GM13976 (cell line): ENCODE data around the gene GRIA4.
"Not testable (repeated sequence)": the region's sequence is repeated elsewhere in the genome, so short reads cannot be mapped to it uniquely, and the experiment has no call there.

Experiments used
- DNase-seq: peaks from one replicate; pipeline ENCODE4 v3.0.0; 2012; ENCODE audit warnings: low spot score
- in situ Hi-C: fragments of 300-500 bp; cut with MboI; formaldehyde crosslinking; loops from one replicate; pipeline ENCODE4 v1.12.0; 2022; ENCODE audit warnings: low sequenced_read_pairs, mixed read lengths, inconsistent platforms; ENCODE audit not compliant: unreplicated experiment
- TF ChIP-seq, protein P1 (sequence below): IDR thresholded peaks from 2 replicates; pipeline ENCODE4 v1.5.1; 2012; ENCODE audit warnings: borderline replicate concordance, mild to moderate bottlenecking; ENCODE audit not compliant: insufficient read depth; ENCODE audit errors: extremely low read depth, missing control alignments, control extremely low read depth

Gene GRIA4

DNA sequence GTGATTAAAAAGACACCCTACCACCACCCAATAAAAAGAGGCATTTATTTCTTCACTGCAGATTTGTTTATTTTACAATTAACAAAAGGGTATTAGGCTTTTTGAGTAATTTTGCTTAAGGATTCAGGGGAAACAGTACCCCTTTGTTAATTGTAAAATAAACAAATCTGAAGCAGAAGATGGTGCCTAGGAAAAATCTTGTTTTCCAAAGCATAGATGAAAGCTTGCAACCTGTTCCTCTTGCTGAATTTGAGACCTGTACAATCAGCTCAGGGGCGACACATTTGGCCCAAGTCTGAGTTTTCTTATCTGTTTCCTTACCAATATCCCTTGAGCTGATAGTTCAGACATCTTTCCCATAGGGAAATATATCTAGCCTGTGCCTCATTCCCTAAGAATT lies 171.9 kb downstream of the GRIA4 start:
- DNase-seq: no peak
- in situ Hi-C loops: no loop called here
- TF ChIP-seq, protein P1, sequence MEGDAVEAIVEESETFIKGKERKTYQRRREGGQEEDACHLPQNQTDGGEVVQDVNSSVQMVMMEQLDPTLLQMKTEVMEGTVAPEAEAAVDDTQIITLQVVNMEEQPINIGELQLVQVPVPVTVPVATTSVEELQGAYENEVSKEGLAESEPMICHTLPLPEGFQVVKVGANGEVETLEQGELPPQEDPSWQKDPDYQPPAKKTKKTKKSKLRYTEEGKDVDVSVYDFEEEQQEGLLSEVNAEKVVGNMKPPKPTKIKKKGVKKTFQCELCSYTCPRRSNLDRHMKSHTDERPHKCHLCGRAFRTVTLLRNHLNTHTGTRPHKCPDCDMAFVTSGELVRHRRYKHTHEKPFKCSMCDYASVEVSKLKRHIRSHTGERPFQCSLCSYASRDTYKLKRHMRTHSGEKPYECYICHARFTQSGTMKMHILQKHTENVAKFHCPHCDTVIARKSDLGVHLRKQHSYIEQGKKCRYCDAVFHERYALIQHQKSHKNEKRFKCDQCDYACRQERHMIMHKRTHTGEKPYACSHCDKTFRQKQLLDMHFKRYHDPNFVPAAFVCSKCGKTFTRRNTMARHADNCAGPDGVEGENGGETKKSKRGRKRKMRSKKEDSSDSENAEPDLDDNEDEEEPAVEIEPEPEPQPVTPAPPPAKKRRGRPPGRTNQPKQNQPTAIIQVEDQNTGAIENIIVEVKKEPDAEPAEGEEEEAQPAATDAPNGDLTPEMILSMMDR: no peak

DNA sequence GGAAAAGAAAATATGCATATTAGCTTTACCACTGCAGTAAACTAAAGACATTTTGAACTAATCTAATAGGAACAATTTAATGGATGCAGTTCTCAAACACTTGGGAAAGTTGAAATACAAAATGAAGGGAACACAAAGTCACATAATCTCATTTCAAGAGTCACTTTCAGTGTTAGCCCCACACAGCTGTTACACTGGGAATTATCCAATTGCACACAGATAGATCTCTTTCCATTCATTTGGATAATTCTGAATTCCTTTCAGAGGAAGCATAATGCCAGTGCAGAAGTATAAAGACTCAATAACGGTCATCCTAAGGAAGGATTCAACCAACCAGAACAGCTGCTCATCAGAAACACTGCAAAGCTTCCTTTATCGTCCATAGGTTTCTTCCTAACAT lies 173.3 kb downstream of the GRIA4 start:
- in situ Hi-C loops: no loop called here
- TF ChIP-seq, protein P1: no peak
- no peak for DNase-seq

DNA sequence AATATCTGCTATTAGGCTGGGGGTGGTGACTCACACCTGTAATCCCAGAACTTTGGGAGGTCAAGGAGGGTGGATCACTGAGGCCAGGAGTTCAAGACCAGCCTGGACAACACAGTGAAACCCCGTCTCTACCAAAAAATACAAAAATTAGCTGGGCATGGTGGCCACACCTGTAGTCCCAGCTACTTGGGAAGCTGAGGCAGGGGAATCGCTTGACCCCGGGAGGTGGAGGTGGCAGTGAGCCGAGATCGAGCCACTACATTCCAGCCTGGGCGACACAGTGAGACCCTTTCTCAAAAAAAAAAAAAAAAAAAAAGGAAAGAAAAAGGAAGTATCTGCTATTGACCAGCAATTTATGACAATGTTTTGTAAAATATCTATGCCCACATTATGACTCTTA lies 176.0 kb downstream of the GRIA4 start:
- in situ Hi-C loops, DNase-seq: not testable (repeated sequence)

DNA sequence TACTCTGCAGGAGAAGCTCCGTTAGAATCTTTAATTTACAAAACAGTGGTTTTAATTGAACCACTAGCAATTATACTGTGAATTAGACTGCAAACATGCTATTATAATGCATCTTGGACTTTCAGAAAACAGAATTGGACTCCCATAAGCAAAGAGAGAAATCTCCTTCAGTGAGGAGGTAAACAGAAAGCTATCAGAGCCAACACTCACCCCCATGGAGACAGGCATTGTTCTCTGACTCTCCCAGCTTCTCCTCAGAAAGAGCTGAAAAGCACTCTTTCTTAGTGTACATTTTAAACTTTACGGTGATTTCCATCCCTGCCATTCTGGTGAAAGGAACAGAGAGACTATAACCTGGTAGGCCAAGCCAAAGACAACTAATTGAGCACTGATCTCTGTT lies 176.9 kb downstream of the GRIA4 start:
- TF ChIP-seq, protein P1: no peak
- in situ Hi-C loops: no loop called here
- no peak for DNase-seq

DNA sequence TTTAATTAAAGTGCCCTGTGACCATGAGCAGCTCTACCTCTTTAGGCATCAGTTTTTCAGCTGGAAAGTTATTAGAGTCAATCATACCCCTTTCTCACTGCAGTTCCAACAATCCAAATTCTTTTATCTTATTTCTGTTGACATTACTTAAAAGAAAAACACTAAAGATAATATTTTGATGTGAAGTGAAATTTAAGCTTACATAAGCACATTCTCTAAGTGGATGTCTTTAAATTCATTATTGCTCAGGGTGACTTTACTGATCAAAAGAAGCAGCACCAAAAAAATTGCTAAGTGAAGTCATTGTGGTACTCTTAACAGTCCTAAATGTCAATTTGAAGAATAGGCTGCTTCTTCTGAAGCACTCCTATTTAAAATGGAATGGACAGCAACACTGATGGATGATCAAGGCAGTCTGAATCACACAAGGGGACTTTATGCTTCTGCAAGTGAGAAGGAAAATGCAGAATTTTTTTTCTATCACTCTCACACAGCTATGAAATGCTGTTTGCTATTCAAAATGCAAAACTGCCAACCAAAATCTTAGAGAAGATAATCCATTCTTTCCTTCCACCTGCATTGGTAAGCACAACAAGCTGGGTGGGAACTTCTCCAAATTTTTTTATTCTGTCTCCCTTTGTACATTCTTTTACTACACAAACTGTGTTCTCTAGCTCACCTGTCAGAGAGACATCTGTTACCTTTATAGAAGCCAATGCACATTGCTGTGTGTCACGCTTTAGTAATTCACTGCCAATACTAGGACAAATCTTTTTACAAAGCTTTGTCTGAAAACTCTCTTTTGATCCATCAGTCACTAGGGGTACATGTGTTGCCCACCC lies 179.9 kb downstream of the GRIA4 start:
- no peak for DNase-seq
- in situ Hi-C loops: no loop called here
- TF ChIP-seq, protein P1: no peak

DNA sequence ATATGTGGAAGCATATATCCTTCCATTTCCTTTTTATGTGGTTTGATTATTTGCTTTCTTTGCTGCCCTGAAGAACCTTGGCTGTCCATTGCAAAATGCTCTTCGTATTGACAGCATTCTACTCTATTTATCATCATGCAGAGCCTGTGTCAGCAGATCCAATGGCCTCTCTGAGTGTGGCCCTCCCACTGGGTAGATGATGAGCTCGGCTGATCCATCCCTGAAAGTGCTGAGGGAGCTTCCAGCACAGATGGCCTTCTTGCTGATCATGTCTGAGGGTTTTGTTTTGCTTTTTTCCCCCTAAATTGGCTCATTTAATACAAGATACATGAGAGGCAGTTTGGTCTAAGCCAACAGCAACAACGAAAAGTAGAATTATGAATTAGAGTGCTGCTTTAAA lies 181.0 kb downstream of the GRIA4 start:
- DNase-seq: no peak
- TF ChIP-seq, protein P1: no peak
- in situ Hi-C loops: no loop called here

DNA sequence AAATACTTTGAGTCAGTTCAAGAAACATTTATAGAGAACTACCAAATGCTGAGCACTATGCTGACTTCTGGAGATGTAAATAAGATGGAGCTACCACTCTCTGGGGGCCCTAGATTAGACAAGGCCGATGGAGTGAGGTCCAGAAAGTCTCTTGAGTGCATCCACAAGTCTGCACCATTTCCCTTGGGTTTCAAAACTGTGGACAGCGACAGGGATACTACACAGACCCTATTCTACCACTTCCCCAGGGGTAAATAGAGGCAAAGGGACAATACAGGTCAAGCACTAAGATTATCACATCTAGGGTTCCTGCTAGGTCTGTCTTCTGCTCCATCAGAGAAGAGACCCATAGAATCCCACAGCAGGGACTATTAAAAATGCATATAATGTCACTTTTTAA lies 183.2 kb downstream of the GRIA4 start:
- no peak for DNase-seq
- in situ Hi-C loops: no loop called here
- TF ChIP-seq, protein P1: no peak
